SU-DHL-6 (cell line): ENCODE measurements around the gene FAM124A.

Experiments used
- CTCF ChIP-seq: fragments of 200-600 bp; sonication (generic); IDR thresholded peaks from one replicate; pipeline ENCODE4 v1.5.1; 2017; ENCODE audit warnings: antibody characterized with exemption, mild to moderate bottlenecking, low read length, moderate library complexity; ENCODE audit not compliant: insufficient read depth, poor library complexity, severe bottlenecking
- EZH2phosphoT487 ChIP-seq: fragments of 200-600 bp; sonication (generic), shearing (Covaris generic); conservative IDR thresholded peaks from 2 replicates; pipeline ENCODE4 v1.6.1; 2018; ENCODE audit warnings: mild to moderate bottlenecking, antibody characterized with exemption, low read length, moderate library complexity, mixed read lengths

- TF ChIP-seq CTCF (no peak), EZH2phosphoT487 (no peak)
These were observed 44.4 kb downstream of the FAM124A start for GRCh38 chr13:51266642-51267041.
